Measurements from ENCODE around the gene CDKN2B-AS1. TPM values are rescaled to one million over a fixed set of nuclear protein-coding genes. Genes with fewer than 3 reads are reported as not detected.
A peak's percentile ranks its signal among the peaks of the same experiment; 100 is the strongest.

Gene CDKN2B-AS1
- total and polyA plus RNA-seq, 2 donors (not counting 1 experiment from before 2014, with no cell fraction given), result 1.3 to 2.5 TPM

DNA sequence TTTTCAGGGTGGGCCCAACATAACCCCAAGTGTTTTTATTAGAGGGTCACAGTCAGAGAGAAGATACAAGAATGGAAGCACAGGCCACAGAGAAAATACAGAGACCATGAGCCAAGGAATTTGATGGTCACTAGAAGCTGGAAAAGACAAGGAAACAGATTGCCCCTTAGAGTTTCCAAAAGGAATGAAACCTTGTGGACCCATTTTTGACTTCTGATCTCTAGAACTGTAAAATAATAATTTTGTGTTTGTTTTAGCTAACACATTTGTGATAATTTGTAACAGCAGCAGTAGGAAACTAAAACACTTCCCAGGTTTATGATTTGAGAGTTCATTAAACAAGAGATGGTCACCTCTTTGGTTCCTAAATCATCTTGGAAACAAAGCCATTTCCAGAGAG is 22.2 kb upstream of the CDKN2B-AS1 start:
- Mint-ChIP-seq H3K9me3 (ENCODE audit: insufficient read depth) (peaks cover 5% of the 10 kb centered on the region), H3K4me1 (peaks cover 25% of the 10 kb centered on the region), H3K27ac (no peak overlapping the region), H3K4me3 (no peak overlapping the region), H3K27me3 (peaks cover 85% of the 10 kb centered on the region)
- Histone ChIP-seq H2AFZ (ENCODE audit: insufficient read depth, low read depth, low read length, poor library complexity, severe bottlenecking) (no peak overlapping the region), H3K79me2 (ENCODE audit: control insufficient read depth, insufficient read depth, low read length) (no peaks in the 10 kb centered on the region), H4K20me1 (ENCODE audit: control insufficient read depth, insufficient read depth, low read length, poor library complexity, severe bottlenecking) (no peaks in the 10 kb centered on the region), H3K36me3 (replicated peaks in 1 of 2; ENCODE audit: control extremely low read depth in 1 of 2, control insufficient read depth in 1 of 2, extremely low read depth in 1 of 2, insufficient read depth in 2 of 2, low read length in 1 of 2) (no peaks in the 10 kb centered on the region), H3K9me3 (ENCODE audit: control extremely low read depth in 1 of 3, control insufficient read depth in 2 of 3, insufficient read depth in 1 of 3, low read length in 2 of 3) (peaks cover 6 to 61% (median 36%) of the 10 kb centered on the region in 3 donors), H3K4me3 (ENCODE audit: control extremely low read depth in 1 of 5, extremely low read depth in 1 of 5, insufficient read depth in 1 of 5, low read depth in 2 of 5, low read length in 4 of 5) (no peak overlapping the region), H3K9ac (ENCODE audit: low read length) (no peak overlapping the region), H3K4me1 (ENCODE audit: control insufficient read depth in 2 of 2, insufficient read depth in 2 of 2, low read length in 2 of 2) (peaks cover 29 to 42% of the 10 kb centered on the region in 2 donors), H3K4me2 (replicated peaks; ENCODE audit: low read depth, low read length, poor library complexity, severe bottlenecking) (no peak overlapping the region), H3K27ac (ENCODE audit: low read length in 2 of 2) (no peak overlapping the region), H3K27me3 (replicated peaks in 1 of 4; ENCODE audit: control extremely low read depth in 1 of 4, control insufficient read depth in 3 of 4, insufficient read depth in 4 of 4, low read length in 3 of 4) (peaks cover 5 to 98% (median 87%) of the 10 kb centered on the region in 4 experiments)
- ChIA-PET CTCF (interaction anchor here (5.4 kb wide), 1 partner anchor 36 kb away, joined by 43 read pairs; the partner anchor contains the start of gene CDKN2B), POLR2A (interaction anchor here (0.6 kb wide), 1 partner anchor 22 kb away, joined by 3 read pairs; no protein-coding TSS in a partner anchor)
- ATAC-seq (ENCODE audit: low read depth), result no peak
- intact Hi-C loops (cut with micrococcal nuclease), result loop anchor here (2.0 kb wide), 1 partner anchor 32 kb away; no protein-coding TSS in a partner anchor
- no peak for DNase-seq
- TF ChIP-seq, protein P1, sequence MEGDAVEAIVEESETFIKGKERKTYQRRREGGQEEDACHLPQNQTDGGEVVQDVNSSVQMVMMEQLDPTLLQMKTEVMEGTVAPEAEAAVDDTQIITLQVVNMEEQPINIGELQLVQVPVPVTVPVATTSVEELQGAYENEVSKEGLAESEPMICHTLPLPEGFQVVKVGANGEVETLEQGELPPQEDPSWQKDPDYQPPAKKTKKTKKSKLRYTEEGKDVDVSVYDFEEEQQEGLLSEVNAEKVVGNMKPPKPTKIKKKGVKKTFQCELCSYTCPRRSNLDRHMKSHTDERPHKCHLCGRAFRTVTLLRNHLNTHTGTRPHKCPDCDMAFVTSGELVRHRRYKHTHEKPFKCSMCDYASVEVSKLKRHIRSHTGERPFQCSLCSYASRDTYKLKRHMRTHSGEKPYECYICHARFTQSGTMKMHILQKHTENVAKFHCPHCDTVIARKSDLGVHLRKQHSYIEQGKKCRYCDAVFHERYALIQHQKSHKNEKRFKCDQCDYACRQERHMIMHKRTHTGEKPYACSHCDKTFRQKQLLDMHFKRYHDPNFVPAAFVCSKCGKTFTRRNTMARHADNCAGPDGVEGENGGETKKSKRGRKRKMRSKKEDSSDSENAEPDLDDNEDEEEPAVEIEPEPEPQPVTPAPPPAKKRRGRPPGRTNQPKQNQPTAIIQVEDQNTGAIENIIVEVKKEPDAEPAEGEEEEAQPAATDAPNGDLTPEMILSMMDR (IDR thresholded peaks at IDR 0.05), result no peak
- no peak for TF ChIP-seq EZH2 (IDR thresholded peaks at IDR 0.05; ENCODE audit: borderline replicate concordance, insufficient read depth, low read depth, low read length, poor library complexity, severe bottlenecking)

DNA sequence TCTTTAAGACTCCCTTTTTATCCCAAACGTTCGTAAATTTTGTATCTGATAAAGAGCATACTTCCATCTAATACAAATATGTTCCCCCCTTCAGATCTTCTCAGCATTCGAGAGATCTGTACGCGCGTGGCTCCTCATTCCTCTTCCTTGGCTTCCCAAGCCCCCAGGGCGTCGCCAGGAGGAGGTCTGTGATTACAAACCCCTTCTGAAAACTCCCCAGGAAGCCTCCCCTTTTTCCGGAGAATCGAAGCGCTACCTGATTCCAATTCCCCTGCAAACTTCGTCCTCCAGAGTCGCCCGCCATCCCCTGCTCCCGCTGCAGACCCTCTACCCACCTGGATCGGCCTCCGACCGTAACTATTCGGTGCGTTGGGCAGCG is 20.3 kb upstream of the CDKN2B-AS1 start:
- Histone ChIP-seq H3K36me3 (replicated peaks in 1 of 2; ENCODE audit: control extremely low read depth in 1 of 2, control insufficient read depth in 1 of 2, extremely low read depth in 1 of 2, insufficient read depth in 2 of 2, low read length in 1 of 2) (no peaks in the 10 kb centered on the region), H4K20me1 (ENCODE audit: control insufficient read depth, insufficient read depth, low read length, poor library complexity, severe bottlenecking) (no peaks in the 10 kb centered on the region), H3K4me2 (replicated peaks; ENCODE audit: low read depth, low read length, poor library complexity, severe bottlenecking) (peak overlapping the region; percentile 89), H3K79me2 (ENCODE audit: control insufficient read depth, insufficient read depth, low read length) (no peaks in the 10 kb centered on the region), H2AFZ (ENCODE audit: insufficient read depth, low read depth, low read length, poor library complexity, severe bottlenecking) (peak overlapping the region; percentile 71), H3K4me1 (ENCODE audit: control insufficient read depth in 2 of 2, insufficient read depth in 2 of 2, low read length in 2 of 2) (peaks cover 24 to 34% of the 10 kb centered on the region in 2 donors), H3K9me3 (ENCODE audit: control extremely low read depth in 1 of 3, control insufficient read depth in 2 of 3, insufficient read depth in 1 of 3, low read length in 2 of 3) (peaks cover 7 to 41% (median 16%) of the 10 kb centered on the region in 3 donors), H3K9ac (ENCODE audit: low read length) (peak overlapping the region; percentile 61), H3K27ac (ENCODE audit: low read length in 2 of 2) (no peak overlapping the region), H3K27me3 (replicated peaks in 1 of 4; ENCODE audit: control extremely low read depth in 1 of 4, control insufficient read depth in 3 of 4, insufficient read depth in 4 of 4, low read length in 3 of 4) (peaks cover 5 to 93% (median 83%) of the 10 kb centered on the region in 4 experiments), H3K4me3 (ENCODE audit: control extremely low read depth in 1 of 5, extremely low read depth in 1 of 5, insufficient read depth in 1 of 5, low read depth in 2 of 5, low read length in 4 of 5) (peak overlapping the region in 4 of 5 experiments; percentile 9 to 60 (median 50))
- Mint-ChIP-seq H3K27me3 (peaks cover 77% of the 10 kb centered on the region), H3K4me3 (peak overlapping the region; percentile 69), H3K27ac (peak overlapping the region; percentile 56), H3K4me1 (peaks cover 22% of the 10 kb centered on the region), H3K9me3 (ENCODE audit: insufficient read depth) (no peaks in the 10 kb centered on the region)
- TF ChIP-seq, protein P1 (IDR thresholded peaks at IDR 0.05), result no peak
- peak; percentile 81 for TF ChIP-seq EZH2 (IDR thresholded peaks at IDR 0.05; ENCODE audit: borderline replicate concordance, insufficient read depth, low read depth, low read length, poor library complexity, severe bottlenecking)
- intact Hi-C loops (cut with micrococcal nuclease), result loop anchor here (2.0 kb wide), 1 partner anchor 14 kb away; no protein-coding TSS in a partner anchor
- DNase-seq (no peak), ATAC-seq (ENCODE audit: low read depth) (no peak)
- 4% methylated on average over 19 of the region's 21 CpGs for WGBS (ENCODE audit: insufficient coverage)
- ChIA-PET CTCF (interaction anchor here (1.0 to 1.4 kb wide), 3 partner anchors 161 to 265 kb away, joined by 3 to 8 read pairs (median 3); no protein-coding TSS in a partner anchor), POLR2A (no interaction called here)
